ENCODE data around the gene PTAR1. TPM values are rescaled to one million over a fixed set of nuclear protein-coding genes. Genes with fewer than 3 reads are reported as not detected.
"Not testable (repeated sequence)": the region's sequence is repeated elsewhere in the genome, so short reads cannot be mapped to it uniquely, and the experiment has no call there.

PTAR1 gene
- total and polyA plus RNA-seq, 3 donors from 2014 or later: 27.0 to 72.2 (median 68.8) TPM

- intact Hi-C loops (cut with DNase I; ENCODE audit: low total_unique reads): no loop called here
- H3K27ac ChIP-seq: no peak overlapping the region
- DNase-seq: no peak
- TF ChIP-seq, protein P1, sequence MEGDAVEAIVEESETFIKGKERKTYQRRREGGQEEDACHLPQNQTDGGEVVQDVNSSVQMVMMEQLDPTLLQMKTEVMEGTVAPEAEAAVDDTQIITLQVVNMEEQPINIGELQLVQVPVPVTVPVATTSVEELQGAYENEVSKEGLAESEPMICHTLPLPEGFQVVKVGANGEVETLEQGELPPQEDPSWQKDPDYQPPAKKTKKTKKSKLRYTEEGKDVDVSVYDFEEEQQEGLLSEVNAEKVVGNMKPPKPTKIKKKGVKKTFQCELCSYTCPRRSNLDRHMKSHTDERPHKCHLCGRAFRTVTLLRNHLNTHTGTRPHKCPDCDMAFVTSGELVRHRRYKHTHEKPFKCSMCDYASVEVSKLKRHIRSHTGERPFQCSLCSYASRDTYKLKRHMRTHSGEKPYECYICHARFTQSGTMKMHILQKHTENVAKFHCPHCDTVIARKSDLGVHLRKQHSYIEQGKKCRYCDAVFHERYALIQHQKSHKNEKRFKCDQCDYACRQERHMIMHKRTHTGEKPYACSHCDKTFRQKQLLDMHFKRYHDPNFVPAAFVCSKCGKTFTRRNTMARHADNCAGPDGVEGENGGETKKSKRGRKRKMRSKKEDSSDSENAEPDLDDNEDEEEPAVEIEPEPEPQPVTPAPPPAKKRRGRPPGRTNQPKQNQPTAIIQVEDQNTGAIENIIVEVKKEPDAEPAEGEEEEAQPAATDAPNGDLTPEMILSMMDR (IDR thresholded peaks at IDR 0.05): no peak
- no peak for TF ChIP-seq POLR2A (IDR thresholded peaks at IDR 0.05)
- WGBS, 2 donors: 95 to 98% methylated on average over 2 of the region's 2 CpGs
- no peak overlapping the region for H3K4me3 ChIP-seq
- H3K27me3 ChIP-seq: no peaks in the 10 kb centered on the region
- H3K36me3 ChIP-seq (ENCODE audit: low read depth, missing control alignments): no peaks in the 10 kb centered on the region
- H3K9me3 ChIP-seq: no peaks in the 10 kb centered on the region
- no peaks in the 10 kb centered on the region for H3K4me1 ChIP-seq
These were observed 42.2 kb upstream of the PTAR1 start for GRCh38 chr9:69801989-69802388.

DNA sequence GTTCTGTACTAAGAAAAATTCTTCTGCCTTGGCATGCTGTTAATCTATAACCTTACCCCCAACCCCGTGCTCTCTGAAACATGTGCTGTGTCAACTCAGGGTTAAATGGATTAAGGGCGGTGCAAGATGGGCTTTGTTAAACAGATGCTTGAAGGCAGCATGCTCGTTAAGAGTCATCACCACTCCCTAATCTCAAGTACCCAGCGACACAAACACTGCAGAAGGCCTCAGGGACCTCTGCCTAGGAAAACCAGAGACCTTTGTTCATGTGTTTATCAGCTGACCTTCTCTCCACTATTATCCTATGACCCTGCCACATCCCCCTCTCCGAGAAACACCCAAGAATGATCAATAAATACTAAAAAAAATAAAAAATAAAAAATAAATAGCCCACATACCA lies 40.2 kb upstream of the PTAR1 start:
- H3K27me3 ChIP-seq; intact Hi-C loops (cut with DNase I; ENCODE audit: low total_unique reads); DNase-seq; H3K4me1 ChIP-seq; H3K4me3 ChIP-seq; H3K36me3 ChIP-seq (ENCODE audit: low read depth, missing control alignments); H3K27ac ChIP-seq; H3K9me3 ChIP-seq: not testable (repeated sequence)
- WGBS, 2 donors: 66 to 75% methylated on average over 5 of the region's 5 CpGs

GRCh38 chr9:69799521-69799920 lies 39.7 kb upstream of the PTAR1 start:
- H3K4me3 ChIP-seq; H3K27me3 ChIP-seq; H3K27ac ChIP-seq; DNase-seq; H3K4me1 ChIP-seq; intact Hi-C loops (cut with DNase I; ENCODE audit: low total_unique reads); H3K36me3 ChIP-seq (ENCODE audit: low read depth, missing control alignments); H3K9me3 ChIP-seq: not testable (repeated sequence)
- 88 to 92% methylated on average over 18 of the region's 18 CpGs for WGBS, 2 donors

- Histone ChIP-seq H3K27me3 (no peaks in the 10 kb centered on the region), H3K4me1 (no peaks in the 10 kb centered on the region), H3K9me3 (no peaks in the 10 kb centered on the region), H3K4me3 (no peak overlapping the region), H3K27ac (no peak overlapping the region), H3K36me3 (ENCODE audit: low read depth, missing control alignments) (no peaks in the 10 kb centered on the region)
- whole genome bisulfite sequencing, 2 donors: 80 to 90% methylated on average over 4 of the region's 4 CpGs
- TF ChIP-seq, protein P1 (IDR thresholded peaks at IDR 0.05): no peak
- DNase-seq: no peak
- intact Hi-C loops (cut with DNase I; ENCODE audit: low total_unique reads): no loop called here
These were observed 38.9 kb upstream of the PTAR1 start for GRCh38 chr9:69798744-69799143.

- H3K27me3 ChIP-seq: no peaks in the 10 kb centered on the region
- no peaks in the 10 kb centered on the region for H3K9me3 ChIP-seq
- 30 to 39% methylated on average over 1 of the region's 1 CpG for WGBS, 2 donors
- H3K36me3 ChIP-seq (ENCODE audit: low read depth, missing control alignments): no peaks in the 10 kb centered on the region
- H3K27ac ChIP-seq: no peak overlapping the region
- no peak for DNase-seq
- no peaks in the 10 kb centered on the region for H3K4me1 ChIP-seq
- H3K4me3 ChIP-seq: no peak overlapping the region
- intact Hi-C loops (cut with DNase I; ENCODE audit: low total_unique reads): no loop called here
- no peak for TF ChIP-seq POLR2A (IDR thresholded peaks at IDR 0.05)
- TF ChIP-seq, protein P1 (IDR thresholded peaks at IDR 0.05): no peak
These were observed 37.9 kb upstream of the PTAR1 start for GRCh38 chr9:69797675-69798074.

GRCh38 chr9:69794356-69794755 lies 34.5 kb upstream of the PTAR1 start:
- no peaks in the 10 kb centered on the region for H3K36me3 ChIP-seq (ENCODE audit: low read depth, missing control alignments)
- H3K9me3 ChIP-seq: no peaks in the 10 kb centered on the region
- WGBS, 2 donors: 83 to 89% methylated on average over 3 of the region's 3 CpGs
- H3K27ac ChIP-seq: no peak overlapping the region
- no peaks in the 10 kb centered on the region for H3K4me1 ChIP-seq
- DNase-seq: no peak
- H3K4me3 ChIP-seq: no peak overlapping the region
- intact Hi-C loops (cut with DNase I; ENCODE audit: low total_unique reads): no loop called here
- TF ChIP-seq, protein P1 (IDR thresholded peaks at IDR 0.05): no peak
- no peak for TF ChIP-seq POLR2A (IDR thresholded peaks at IDR 0.05)
- no peaks in the 10 kb centered on the region for H3K27me3 ChIP-seq
